ENCODE data around the gene SH3BP1.

- TF ChIP-seq, protein P1, sequence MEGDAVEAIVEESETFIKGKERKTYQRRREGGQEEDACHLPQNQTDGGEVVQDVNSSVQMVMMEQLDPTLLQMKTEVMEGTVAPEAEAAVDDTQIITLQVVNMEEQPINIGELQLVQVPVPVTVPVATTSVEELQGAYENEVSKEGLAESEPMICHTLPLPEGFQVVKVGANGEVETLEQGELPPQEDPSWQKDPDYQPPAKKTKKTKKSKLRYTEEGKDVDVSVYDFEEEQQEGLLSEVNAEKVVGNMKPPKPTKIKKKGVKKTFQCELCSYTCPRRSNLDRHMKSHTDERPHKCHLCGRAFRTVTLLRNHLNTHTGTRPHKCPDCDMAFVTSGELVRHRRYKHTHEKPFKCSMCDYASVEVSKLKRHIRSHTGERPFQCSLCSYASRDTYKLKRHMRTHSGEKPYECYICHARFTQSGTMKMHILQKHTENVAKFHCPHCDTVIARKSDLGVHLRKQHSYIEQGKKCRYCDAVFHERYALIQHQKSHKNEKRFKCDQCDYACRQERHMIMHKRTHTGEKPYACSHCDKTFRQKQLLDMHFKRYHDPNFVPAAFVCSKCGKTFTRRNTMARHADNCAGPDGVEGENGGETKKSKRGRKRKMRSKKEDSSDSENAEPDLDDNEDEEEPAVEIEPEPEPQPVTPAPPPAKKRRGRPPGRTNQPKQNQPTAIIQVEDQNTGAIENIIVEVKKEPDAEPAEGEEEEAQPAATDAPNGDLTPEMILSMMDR (IDR thresholded peaks at IDR 0.05): no peak
- no peak for TF ChIP-seq ZFX (IDR thresholded peaks at IDR 0.05; ENCODE audit: borderline replicate concordance)
Observed at GRCh38 chr22:37675930-37676735, 36.7 kb downstream of the SH3BP1 start.

Data from 22Rv1 (cell line).